ELR (cell line): ENCODE data around the gene EFTUD2.
"Not testable (repeated sequence)": the region's sequence is repeated elsewhere in the genome, so short reads cannot be mapped to it uniquely, and the experiment has no call there.

ENCODE experiments used
- DNase-seq: peaks from one replicate; pipeline ENCODE4 v3.0.0-alpha.2; 2015; ENCODE audit warnings: low read depth

Gene EFTUD2

DNA sequence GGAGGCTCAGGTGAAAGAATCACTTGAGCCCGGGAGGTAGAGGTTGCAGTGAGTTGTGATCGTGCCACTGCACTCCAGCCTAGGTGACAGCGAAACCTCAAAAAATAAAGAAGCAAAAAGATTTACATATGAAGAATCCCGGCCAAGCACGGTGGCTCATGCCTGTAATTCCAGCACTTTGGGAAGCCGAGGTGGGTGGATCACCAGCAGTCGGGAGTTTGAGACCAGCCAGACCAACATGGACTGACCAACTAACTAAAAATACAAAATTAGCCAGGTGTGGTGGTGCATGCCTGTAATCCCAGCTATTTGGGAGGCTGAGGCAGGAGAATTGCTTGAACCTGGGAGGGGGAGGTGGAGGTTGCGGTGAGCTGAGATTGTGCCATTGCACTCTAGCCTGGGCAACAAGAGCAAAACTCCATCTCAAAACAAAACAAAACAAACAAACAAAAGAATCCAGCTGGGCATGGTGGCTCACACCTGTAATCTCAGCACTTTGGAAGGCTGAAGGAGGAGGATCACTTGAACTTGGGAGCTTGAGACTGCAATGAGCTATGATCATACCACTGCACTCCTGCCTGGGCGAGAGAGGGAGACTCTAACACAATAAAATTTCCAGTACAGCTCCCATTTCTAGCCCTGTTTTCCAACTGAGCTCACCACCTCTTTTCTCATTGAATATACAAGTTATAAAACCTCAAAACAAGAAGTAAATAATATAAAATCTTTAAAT, 90.4 kb downstream of the EFTUD2 start:
- DNase-seq, result not testable (repeated sequence)

DNA sequence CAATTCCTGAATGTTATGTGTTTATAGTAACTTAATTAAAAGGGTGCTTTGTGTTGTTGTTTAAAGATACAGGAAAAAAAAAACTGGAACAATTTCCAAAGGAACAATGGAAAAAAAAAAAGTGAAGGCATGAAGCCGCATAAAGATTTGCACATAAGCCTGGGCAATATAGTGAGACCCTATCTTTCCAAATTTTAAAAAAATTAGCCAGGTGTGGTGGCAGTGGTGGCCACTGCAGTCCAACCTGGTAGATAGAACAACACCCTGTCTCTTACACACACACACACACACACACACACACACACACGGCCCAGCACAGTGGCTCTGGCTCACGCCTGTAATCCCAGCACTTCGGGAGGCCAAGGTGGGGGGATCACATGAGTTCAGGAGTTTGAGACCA, 91.1 kb downstream of the EFTUD2 start:
- DNase-seq, result no peak

GRCh38 chr17:44807817-44808155, 91.5 kb downstream of the EFTUD2 start:
- DNase-seq, result no peak

- DNase-seq, result no peak
These were observed 92.0 kb downstream of the EFTUD2 start for GRCh38 chr17:44807093-44807816.

- DNase-seq, result no peak
These were observed 94.7 kb downstream of the EFTUD2 start for GRCh38 chr17:44804302-44805089.

DNA sequence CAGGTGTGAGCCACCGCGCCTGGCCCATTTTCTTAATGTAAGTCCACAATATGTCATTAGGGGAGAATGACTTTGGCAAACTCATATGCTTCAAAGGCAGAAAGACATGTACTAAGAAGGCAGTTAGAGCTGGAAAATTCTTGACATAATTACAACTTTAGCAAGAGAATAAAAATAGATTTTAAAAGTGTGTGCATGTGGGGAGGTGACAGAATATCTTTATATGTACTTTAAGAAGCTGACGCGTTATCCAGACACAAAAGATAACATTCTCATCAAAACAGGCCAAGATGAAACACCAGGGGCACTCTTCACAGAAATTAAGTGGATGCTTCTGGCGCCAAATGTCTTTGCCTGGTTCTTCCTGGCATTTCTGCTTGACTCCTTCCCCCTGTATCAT, 97.4 kb downstream of the EFTUD2 start:
- DNase-seq, result no peak
